Keratinocyte (primary cell): ENCODE results near the gene SSTR1. TPM values are rescaled to one million over a fixed set of nuclear protein-coding genes. Genes with fewer than 3 reads are reported as not detected.

Experiments used
- DNase-seq: peaks from one replicate; pipeline ENCODE4 v3.0.0-alpha.2; 2011; ENCODE audit warnings: low read depth, missing footprints, low spot score
- FAIRE-seq: peaks from 2 replicates; lab custom pipeline; 2011; peaks lifted over from hg19 to GRCh38; lab: Jason Lieb, UNC
- H2AFZ ChIP-seq: 2 replicates; pipeline ENCODE4 v1.6.0; 2012; ENCODE audit warnings: low read length, control low read depth, inconsistent platforms; ENCODE audit not compliant: control insufficient read depth
- H3K27ac ChIP-seq: 2 replicates; pipeline ENCODE4 v1.5.1; 2011; ENCODE audit warnings: low read length; ENCODE audit not compliant: control insufficient read depth, insufficient read depth
- H3K27me3 ChIP-seq: 3 replicates; pipeline ENCODE4 v1.6.0; 2011; ENCODE audit warnings: low read length; ENCODE audit not compliant: control insufficient read depth, insufficient read depth; ENCODE audit errors: extremely low read depth
- H3K36me3 ChIP-seq, 2 experiments: 2 replicates in 1 of 2; 3 replicates in 1 of 2; pipeline ENCODE4 v1.5.1; 2011; ENCODE audit warnings: low read length in 2 of 2, mild to moderate bottlenecking in 1 of 2; ENCODE audit not compliant: control insufficient read depth in 2 of 2, insufficient read depth in 2 of 2; ENCODE audit errors: extremely low read depth in 1 of 2
- H3K4me1 ChIP-seq: 3 replicates; pipeline ENCODE4 v1.5.1; 2011; ENCODE audit warnings: low read length; ENCODE audit not compliant: control insufficient read depth, insufficient read depth; ENCODE audit errors: extremely low read depth
- H3K4me2 ChIP-seq: 3 replicates; pipeline ENCODE4 v1.6.0; 2011; ENCODE audit warnings: low read depth, low read length; ENCODE audit not compliant: control insufficient read depth, insufficient read depth; ENCODE audit errors: extremely low read depth
- H3K4me3 ChIP-seq, 3 experiments: fragments of 200-600 bp in 1 of 3; sonication (generic) in 1 of 3; 2 replicates in 2 of 3; 3 replicates in 1 of 3; pipeline ENCODE4 v1.5.1; 2011 to 2016; ENCODE audit warnings: low read length in 3 of 3, mild to moderate bottlenecking in 3 of 3, control low read depth in 2 of 3, inconsistent platforms in 1 of 3, low read depth in 1 of 3, mixed read lengths in 1 of 3, mixed run types in 1 of 3, moderate library complexity in 1 of 3; ENCODE audit not compliant: control insufficient read depth in 2 of 3, insufficient read depth in 2 of 3; ENCODE audit errors: extremely low read depth in 1 of 3
- H3K79me2 ChIP-seq: 2 replicates; pipeline ENCODE4 v1.6.0; 2012; ENCODE audit warnings: low read length; ENCODE audit not compliant: control insufficient read depth, insufficient read depth
- H3K9ac ChIP-seq: 3 replicates; pipeline ENCODE4 v1.6.0; 2011; ENCODE audit warnings: low read length; ENCODE audit not compliant: control insufficient read depth, insufficient read depth; ENCODE audit errors: extremely low read depth
- H3K9me1 ChIP-seq: 3 replicates; pipeline ENCODE4 v1.6.0; 2011; ENCODE audit warnings: low read length; ENCODE audit not compliant: control insufficient read depth, insufficient read depth; ENCODE audit errors: extremely low read depth
- H3K9me3 ChIP-seq: 2 replicates; pipeline ENCODE4 v1.5.1; 2012; ENCODE audit warnings: low read depth, low read length; ENCODE audit not compliant: control insufficient read depth
- H4K20me1 ChIP-seq: 3 replicates; pipeline ENCODE4 v1.6.0; 2011; ENCODE audit warnings: low read length; ENCODE audit not compliant: control insufficient read depth, insufficient read depth; ENCODE audit errors: extremely low read depth
- EZH2 ChIP-seq: IDR thresholded peaks from one replicate; pipeline ENCODE4 v1.6.1; 2012; ENCODE audit warnings: inconsistent platforms, mild to moderate bottlenecking, low read length, moderate library complexity
- dilution Hi-C: fragments of 300-500 bp; cut with MboI; formaldehyde crosslinking; loops from one replicate; pipeline ENCODE4 v1.7.0; 2020; ENCODE audit warnings: low sequenced_read_pairs; ENCODE audit not compliant: extremely low pct_ligation_motif_present
- polyA plus RNA-seq, 5 experiments: library from polyadenylated mRNA; depleted of rRNA in 3 of 5; stranded (reverse) in 3 of 5; stranded (forward) in 1 of 5; unstranded in 1 of 5; fragments of >200 nt; gene quantifications; 1 replicate in 1 of 5; 2 replicates in 3 of 5; 3 replicates in 1 of 5; pipeline versions ENCODE4 v1.2.1 to v1.2.3, GENCODE V29; 2011 to 2012; ENCODE audit warnings: missing spikeins in 2 of 5, low read depth in 1 of 5, low replicate concordance in 1 of 5
- TF ChIP-seq, protein P1 (sequence below), 3 experiments: IDR thresholded peaks in 1 of 3; conservative IDR thresholded peaks in 1 of 3; optimal IDR thresholded peaks in 1 of 3; 2 replicates in 2 of 3; 3 replicates in 1 of 3; pipeline versions ENCODE3 to v1.5.1; 2011; ENCODE audit warnings: low read length in 3 of 3, mild to moderate bottlenecking in 3 of 3, moderate library complexity in 2 of 3, control low read depth in 1 of 3, inconsistent platforms in 1 of 3; ENCODE audit not compliant: insufficient read depth in 2 of 3; ENCODE audit errors: extremely low read depth in 1 of 3

SSTR1 gene
- polyA plus RNA-seq, 1 donor (not counting 4 experiments of a cell fraction or from before 2014, with no cell fraction given) = 0.05 TPM

DNA sequence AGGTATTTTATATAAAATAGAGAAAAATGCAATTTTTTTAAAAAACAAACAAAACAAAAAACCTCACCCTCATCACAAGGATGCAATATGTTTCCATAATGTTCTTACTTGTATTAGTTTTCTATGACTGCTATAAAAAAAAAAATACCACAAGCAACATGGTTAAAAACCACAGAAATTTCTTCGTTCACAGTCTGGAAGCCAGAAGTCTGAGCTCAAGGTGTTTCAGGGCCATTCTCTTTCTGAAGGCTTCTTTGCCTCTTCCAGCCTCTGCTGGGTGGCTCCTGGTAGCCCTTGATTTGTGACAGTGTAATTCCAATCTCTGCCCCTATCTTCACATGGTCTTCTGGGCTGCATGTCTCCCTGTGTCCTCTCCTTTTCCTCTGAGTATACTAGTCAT is 21.5 kb upstream of the SSTR1 start:
- H3K27ac ChIP-seq = no peak overlapping the region
- no peak overlapping the region for H3K4me2 ChIP-seq
- no peaks in the 10 kb centered on the region for H3K9me1 ChIP-seq
- no peak for DNase-seq
- no peak overlapping the region for H3K9ac ChIP-seq
- no peaks in the 10 kb centered on the region for H3K27me3 ChIP-seq
- H3K79me2 ChIP-seq = no peaks in the 10 kb centered on the region
- no peaks in the 10 kb centered on the region for H4K20me1 ChIP-seq
- no peaks in the 10 kb centered on the region for H3K9me3 ChIP-seq
- FAIRE-seq = no peak
- H3K4me3 ChIP-seq = no peak overlapping the region
- TF ChIP-seq, protein P1, sequence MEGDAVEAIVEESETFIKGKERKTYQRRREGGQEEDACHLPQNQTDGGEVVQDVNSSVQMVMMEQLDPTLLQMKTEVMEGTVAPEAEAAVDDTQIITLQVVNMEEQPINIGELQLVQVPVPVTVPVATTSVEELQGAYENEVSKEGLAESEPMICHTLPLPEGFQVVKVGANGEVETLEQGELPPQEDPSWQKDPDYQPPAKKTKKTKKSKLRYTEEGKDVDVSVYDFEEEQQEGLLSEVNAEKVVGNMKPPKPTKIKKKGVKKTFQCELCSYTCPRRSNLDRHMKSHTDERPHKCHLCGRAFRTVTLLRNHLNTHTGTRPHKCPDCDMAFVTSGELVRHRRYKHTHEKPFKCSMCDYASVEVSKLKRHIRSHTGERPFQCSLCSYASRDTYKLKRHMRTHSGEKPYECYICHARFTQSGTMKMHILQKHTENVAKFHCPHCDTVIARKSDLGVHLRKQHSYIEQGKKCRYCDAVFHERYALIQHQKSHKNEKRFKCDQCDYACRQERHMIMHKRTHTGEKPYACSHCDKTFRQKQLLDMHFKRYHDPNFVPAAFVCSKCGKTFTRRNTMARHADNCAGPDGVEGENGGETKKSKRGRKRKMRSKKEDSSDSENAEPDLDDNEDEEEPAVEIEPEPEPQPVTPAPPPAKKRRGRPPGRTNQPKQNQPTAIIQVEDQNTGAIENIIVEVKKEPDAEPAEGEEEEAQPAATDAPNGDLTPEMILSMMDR (optimal IDR thresholded peaks at IDR 0.05 in 1 of 3, IDR thresholded peaks at IDR 0.05 in 1 of 3, conservative IDR thresholded peaks at IDR 0.05 in 1 of 3; ENCODE audit: extremely low read depth in 1 of 3, insufficient read depth in 2 of 3, low read length in 3 of 3) = no peak
- no peak for TF ChIP-seq EZH2
- H3K36me3 ChIP-seq = no peaks in the 10 kb centered on the region
- peaks cover 10% of the 10 kb centered on the region for H3K4me1 ChIP-seq
- dilution Hi-C loops = no loop called here
- no peak overlapping the region for H2AFZ ChIP-seq

DNA sequence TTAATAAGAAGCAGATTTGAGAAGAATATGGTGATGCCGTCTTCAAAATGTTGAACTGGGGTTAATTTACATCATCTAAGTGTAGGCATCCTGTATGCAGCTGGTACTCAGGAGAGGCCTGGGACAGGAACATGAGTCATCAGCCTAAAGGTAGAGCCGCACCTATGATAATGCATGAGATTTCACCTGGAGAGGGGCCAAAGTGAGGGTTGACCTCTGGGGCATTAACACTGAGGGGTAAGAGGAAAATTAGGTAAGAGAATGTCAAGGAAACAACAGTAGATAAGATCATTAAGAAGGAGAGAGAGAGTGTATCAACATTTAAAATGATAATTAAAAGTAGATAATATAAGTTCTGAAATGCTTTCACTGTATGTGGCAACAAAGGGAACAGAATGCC is 20.2 kb upstream of the SSTR1 start:
- Histone ChIP-seq H3K4me3 (no peak overlapping the region), H3K4me1 (peaks cover 10% of the 10 kb centered on the region), H4K20me1 (no peaks in the 10 kb centered on the region), H3K36me3 (no peaks in the 10 kb centered on the region), H3K4me2 (no peak overlapping the region), H3K9me1 (no peaks in the 10 kb centered on the region), H3K79me2 (no peaks in the 10 kb centered on the region), H3K27ac (no peak overlapping the region), H3K9me3 (no peaks in the 10 kb centered on the region), H2AFZ (no peak overlapping the region), H3K9ac (no peak overlapping the region), H3K27me3 (no peaks in the 10 kb centered on the region)
- dilution Hi-C loops = no loop called here
- TF ChIP-seq, protein P1 (optimal IDR thresholded peaks at IDR 0.05 in 1 of 3, IDR thresholded peaks at IDR 0.05 in 1 of 3, conservative IDR thresholded peaks at IDR 0.05 in 1 of 3; ENCODE audit: extremely low read depth in 1 of 3, insufficient read depth in 2 of 3, low read length in 3 of 3) = no peak
- TF ChIP-seq EZH2 = no peak
- FAIRE-seq = no peak
- DNase-seq = peak; percentile 40
